Measurements from ENCODE around the gene RAPGEF2.
"Not testable (repeated sequence)": the region's sequence is repeated elsewhere in the genome, so short reads cannot be mapped to it uniquely, and the experiment has no call there.

Gene RAPGEF2

DNA sequence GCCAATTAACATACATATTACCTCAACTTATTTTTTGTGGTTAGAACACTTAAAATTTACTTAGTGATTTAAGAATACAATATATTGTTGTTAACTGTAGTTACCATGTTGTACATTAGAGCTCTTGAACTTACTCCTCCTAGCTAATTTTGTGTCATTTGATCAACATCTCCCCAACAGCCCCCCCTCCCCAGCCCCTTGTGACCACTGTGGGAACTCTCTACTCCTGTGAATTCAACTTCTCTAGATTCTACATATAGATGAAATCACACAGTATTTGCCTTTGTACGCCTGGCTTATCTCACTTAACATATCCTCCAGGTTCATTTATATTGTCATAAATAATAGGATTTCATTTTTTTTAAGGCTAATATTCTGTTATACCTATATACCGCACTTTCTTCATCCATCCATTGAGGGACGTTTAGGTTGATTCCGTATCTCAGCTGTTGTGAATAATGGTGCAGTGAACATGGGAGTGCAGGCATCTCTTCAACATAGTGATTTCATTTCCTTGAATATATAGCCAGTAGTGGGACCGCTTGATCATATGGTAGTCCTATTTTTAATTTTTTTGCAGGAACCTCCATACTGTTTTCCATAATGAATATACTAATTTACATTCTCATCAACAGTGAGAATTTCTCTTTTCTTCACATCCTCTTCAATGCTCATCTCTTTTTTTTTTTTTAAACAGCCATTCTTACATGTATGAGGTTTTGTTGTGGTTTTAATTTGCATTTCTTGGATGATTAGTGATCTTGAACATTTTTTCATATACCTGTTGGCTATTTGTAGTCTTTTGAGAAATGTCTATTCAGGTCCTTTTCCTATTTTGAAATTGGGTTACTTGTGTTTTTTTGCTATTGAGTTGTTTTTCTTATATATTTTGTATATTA is 66.8 kb downstream of the RAPGEF2 start:
- FAIRE-seq = no peak

DNA sequence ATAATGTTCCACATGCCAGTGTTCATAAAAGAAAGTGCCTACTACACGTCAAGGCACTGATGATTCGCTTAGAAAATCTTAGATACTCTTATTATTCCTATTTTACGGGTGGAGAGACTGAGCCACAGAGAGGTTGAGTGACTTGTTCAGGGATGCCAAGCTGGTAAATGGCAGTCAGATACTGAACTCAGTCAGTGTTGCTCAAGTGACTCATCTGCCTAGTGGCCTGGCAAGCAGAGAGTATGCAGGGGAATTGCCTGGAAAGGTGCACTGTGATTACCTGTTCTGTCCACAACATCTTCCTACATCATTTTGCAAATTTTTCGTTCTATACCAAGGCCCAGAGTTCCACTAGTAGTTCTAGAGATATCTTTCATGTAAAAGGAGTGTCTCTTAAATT is 68.4 kb downstream of the RAPGEF2 start:
- no peak for FAIRE-seq

DNA sequence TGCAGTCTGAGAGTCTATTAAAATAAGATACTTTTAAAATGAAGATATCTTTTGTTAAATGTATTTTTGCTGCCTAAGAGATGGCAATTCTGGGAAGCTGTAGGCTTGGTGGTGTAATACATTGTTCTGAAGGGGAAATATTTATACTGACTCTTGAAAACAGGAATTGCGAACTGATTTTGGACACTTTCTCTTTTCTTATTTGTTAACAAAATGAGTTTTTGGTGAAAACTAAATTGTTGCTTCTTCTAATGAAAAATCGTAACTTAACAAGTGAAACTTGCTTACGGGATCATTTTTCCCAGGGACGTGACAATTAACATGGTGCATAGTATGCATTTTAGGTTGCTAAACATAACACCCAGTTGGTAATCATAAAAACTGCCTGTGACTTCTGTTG is 71.0 kb downstream of the RAPGEF2 start:
- no peak for FAIRE-seq

GRCh38 chr4:159174645-159175084 is 71.8 kb downstream of the RAPGEF2 start:
- FAIRE-seq = no peak

GRCh38 chr4:159175085-159175988 is 72.5 kb downstream of the RAPGEF2 start:
- FAIRE-seq = no peak

- FAIRE-seq = no peak
Measured at GRCh38 chr4:159175989-159176375, 73.1 kb downstream of the RAPGEF2 start.

DNA sequence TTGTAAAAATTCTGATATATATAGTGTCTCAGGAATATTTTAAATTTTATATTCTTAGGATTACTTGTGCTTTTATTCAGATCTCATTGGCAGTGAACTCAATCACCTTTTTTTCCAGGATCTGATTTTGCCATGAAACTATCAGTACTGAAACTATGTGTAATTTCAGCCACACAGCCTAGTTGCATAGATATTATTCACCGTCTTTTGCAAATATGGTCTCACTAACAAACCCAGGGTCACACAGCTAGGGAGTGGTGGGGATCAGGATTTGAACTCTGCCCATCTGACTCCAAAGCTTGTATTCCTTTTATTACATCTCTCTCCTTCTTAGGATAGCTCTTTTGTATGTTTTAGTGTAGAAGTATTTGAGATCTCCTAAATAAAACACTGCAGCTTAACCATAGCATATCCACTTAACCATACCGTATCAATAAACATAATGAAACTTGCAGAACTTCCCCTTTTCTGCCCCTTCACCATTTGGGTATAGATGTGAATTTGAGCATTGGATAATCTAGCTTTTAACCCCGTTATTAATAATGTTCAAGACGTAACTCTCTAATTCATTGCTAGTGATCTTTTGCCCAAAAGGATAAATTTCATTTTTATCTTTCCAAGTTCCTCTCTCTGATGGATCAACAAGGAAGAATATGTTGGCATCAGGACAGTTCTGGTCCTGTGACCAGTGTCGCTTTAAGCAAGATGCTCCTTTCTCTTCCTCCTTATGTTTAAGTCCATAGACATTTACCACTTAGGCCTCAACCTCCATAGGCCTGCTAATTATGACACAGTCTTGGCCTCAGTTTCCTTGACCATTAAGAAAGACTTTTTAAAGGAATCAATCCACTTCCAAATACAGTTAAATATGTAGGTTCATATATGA is 74.6 kb downstream of the RAPGEF2 start:
- no peak for FAIRE-seq

GRCh38 chr4:159178151-159178546 is 75.3 kb downstream of the RAPGEF2 start:
- no peak for FAIRE-seq

DNA sequence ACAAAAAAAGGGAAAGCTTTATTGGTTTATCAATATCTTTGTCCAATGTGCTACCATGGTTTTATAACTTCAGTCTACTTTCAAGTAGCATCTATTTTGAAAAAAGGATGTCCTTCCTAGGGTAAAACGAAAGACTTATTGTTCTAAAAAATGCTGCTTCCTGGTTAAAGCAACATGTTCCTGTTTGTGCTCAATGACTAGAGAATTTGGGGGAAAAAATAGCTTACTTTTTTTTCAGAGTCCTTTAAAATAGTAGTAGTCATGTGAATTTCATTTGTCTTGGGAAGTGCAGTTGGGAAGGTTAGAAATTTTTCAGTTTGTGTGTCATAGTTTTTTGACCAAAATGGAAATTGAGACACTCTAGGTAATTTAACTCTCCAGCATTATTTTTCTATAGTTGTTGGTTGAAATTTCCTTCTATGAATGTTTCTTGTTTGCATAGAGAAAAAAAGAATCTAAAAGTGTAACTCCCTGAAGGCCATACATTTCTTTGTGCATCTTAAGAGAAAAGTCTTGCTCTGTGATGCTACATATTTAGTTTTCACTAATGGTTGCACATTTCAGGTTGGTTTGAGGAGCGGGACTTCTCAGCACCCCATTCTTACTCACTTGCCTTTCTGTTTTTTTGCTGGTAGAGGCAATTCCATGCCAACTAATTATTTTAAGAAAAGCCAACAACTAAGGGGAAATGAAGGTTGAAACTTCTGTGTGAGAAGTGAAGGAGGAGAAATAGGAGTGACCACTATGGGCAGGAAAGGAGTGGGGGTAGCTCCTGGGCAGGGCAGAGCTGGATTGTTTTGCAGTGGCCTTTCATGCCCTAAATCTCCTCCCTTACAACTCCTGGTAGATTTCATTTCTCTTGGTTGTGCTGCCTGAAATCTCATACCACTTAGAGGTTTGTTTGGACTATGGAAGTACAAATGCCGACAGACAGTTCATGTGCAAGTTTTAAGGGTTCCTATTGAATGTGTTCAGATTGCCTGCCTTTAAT is 76.4 kb downstream of the RAPGEF2 start:
- no peak for FAIRE-seq

GRCh38 chr4:159183885-159184605 is 81.2 kb downstream of the RAPGEF2 start:
- FAIRE-seq = not testable (repeated sequence)

DNA sequence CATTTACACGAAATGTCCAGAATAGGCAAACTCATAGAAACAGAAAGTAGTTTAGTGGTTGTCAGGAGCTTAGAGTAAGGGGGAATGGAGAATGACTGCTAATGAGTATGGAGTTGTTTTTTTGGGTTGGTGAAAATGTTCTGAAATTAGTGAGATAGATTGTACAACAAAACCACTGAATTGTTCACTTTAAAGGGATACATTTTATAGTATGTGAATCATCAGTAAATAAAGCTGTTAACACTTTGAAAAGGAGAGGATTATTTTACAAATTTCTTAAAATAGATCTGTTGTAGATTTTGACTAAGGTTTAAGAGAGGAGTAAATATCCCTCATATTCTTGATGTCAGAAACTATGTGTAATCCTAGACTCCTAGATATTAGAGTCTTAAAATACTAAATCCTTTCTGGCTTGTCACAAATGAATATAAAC is 82.7 kb downstream of the RAPGEF2 start:
- FAIRE-seq = no peak

GRCh38 chr4:159188646-159189045 is 85.8 kb downstream of the RAPGEF2 start:
- FAIRE-seq = no peak

DNA sequence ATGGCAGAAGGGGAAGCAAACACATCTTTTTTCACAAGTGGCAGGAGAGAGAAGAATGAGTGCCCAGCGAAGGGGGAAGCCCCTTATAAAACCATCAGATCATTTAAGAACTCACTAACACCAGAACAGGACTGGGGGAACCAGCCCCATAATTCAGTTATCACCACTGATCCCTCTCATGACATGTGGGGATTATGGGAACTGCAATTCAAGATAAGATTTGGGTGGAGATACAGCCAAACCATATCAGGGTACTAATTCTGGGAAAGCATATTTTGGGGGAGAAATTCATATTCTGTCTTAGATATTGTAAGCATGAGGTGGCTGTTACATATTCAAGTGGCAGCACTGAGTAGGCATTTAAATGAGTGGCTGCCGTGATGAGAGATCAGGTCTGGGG is 87.8 kb downstream of the RAPGEF2 start:
- FAIRE-seq = no peak

GRCh38 chr4:159191989-159192388 is 89.1 kb downstream of the RAPGEF2 start:
- FAIRE-seq = no peak

- FAIRE-seq = peak; percentile 10
Measured at GRCh38 chr4:159193046-159193620, 90.3 kb downstream of the RAPGEF2 start.

DNA sequence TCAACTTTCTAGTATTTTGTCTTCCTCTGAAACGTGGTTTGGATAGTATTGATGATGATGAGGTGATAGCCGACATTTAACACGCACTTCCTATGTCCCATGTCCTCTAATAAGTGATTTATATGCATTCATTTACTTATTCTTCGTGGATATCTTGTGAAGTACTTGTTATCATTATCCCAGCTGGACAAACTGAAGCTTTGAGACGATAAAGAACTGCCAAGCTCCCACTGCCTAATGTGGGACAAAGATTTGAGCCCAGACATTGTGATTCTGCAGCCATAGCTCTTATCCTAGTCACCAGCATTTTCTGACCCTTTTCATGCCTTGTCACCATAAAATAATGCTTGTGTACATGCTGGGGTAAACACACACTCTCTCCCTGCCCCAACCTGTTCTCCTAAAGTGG is 92.5 kb downstream of the RAPGEF2 start:
- no peak for FAIRE-seq

- no peak for FAIRE-seq
Measured at GRCh38 chr4:159197260-159197884, 94.5 kb downstream of the RAPGEF2 start.

GRCh38 chr4:159197885-159198269 is 95.0 kb downstream of the RAPGEF2 start:
- FAIRE-seq = no peak

- FAIRE-seq = no peak
Measured at GRCh38 chr4:159199826-159200225, 96.9 kb downstream of the RAPGEF2 start.

- no peak for FAIRE-seq
Measured at GRCh38 chr4:159201168-159201567, 98.3 kb downstream of the RAPGEF2 start.

Data from colon (tissue), 2 donors.